Parathyroid adenoma (tissue), 2 donors: ENCODE results near the gene CD151.

Experiments used
- H2AFZ ChIP-seq: fragments of 300-600 bp; sonication (generic); one replicate; pipeline ENCODE4 v1.7.0; 2017; ENCODE audit warnings: antibody characterized with exemption, mild to moderate bottlenecking
- H3K27ac ChIP-seq: fragments of 300-600 bp; sonication (generic); one replicate; pipeline ENCODE4 v1.7.0; 2017
- H3K27me3 ChIP-seq: fragments of 300-600 bp; sonication (generic); one replicate; pipeline ENCODE4 v1.7.0; 2017; ENCODE audit warnings: low read length; ENCODE audit not compliant: control insufficient read depth, insufficient read depth
- H3K36me3 ChIP-seq: fragments of 300-600 bp; sonication (generic); one replicate; pipeline ENCODE4 v1.7.0; 2017; ENCODE audit warnings: low read length; ENCODE audit not compliant: control insufficient read depth, insufficient read depth
- H3K4me1 ChIP-seq: fragments of 300-600 bp; sonication (generic); one replicate; pipeline ENCODE4 v1.7.0; 2017; ENCODE audit warnings: control low read depth
- H3K4me2 ChIP-seq: fragments of 300-600 bp; sonication (generic); one replicate; pipeline ENCODE4 v1.7.0; 2017; ENCODE audit warnings: low read length
- H3K4me3 ChIP-seq: fragments of 300-600 bp; sonication (generic); one replicate; pipeline ENCODE4 v1.7.0; 2017; ENCODE audit warnings: low read depth, low read length
- H3K79me2 ChIP-seq: fragments of 300-600 bp; sonication (generic); one replicate; pipeline ENCODE4 v1.7.0; 2017; ENCODE audit warnings: control low read depth
- H3K9ac ChIP-seq: fragments of 300-600 bp; sonication (generic); one replicate; pipeline ENCODE4 v1.7.0; 2017; ENCODE audit warnings: mild to moderate bottlenecking
- H3K9me3 ChIP-seq: fragments of 300-600 bp; sonication (generic); one replicate; pipeline ENCODE4 v1.7.0; 2017; ENCODE audit warnings: low read length; ENCODE audit not compliant: control insufficient read depth
- CTCF ChIP-seq: fragments of 300-600 bp; sonication (generic); IDR thresholded peaks from one replicate; pipeline ENCODE4 v1.7.0; 2017; ENCODE audit warnings: antibody characterized with exemption, mild to moderate bottlenecking
- donor health status: primary hyperparathyroidism.

Gene CD151

GRCh38 chr11:870418-870817, 37.7 kb downstream of the CD151 start:
- Histone ChIP-seq H3K9ac (no peak overlapping the region), H3K79me2 (no peaks in the 10 kb centered on the region), H3K27ac (no peak overlapping the region), H3K27me3 (no peaks in the 10 kb centered on the region), H2AFZ (no peak overlapping the region), H3K9me3 (no peaks in the 10 kb centered on the region), H3K4me2 (no peak overlapping the region), H3K36me3 (no peaks in the 10 kb centered on the region), H3K4me3 (no peak overlapping the region), H3K4me1 (no peaks in the 10 kb centered on the region)
- no peak for TF ChIP-seq CTCF

GRCh38 chr11:871472-871871, 38.7 kb downstream of the CD151 start:
- Histone ChIP-seq H3K4me3 (no peak overlapping the region), H3K36me3 (no peaks in the 10 kb centered on the region), H3K4me2 (no peak overlapping the region), H2AFZ (no peak overlapping the region), H3K79me2 (no peaks in the 10 kb centered on the region), H3K9ac (no peak overlapping the region), H3K27ac (no peak overlapping the region), H3K27me3 (no peaks in the 10 kb centered on the region), H3K9me3 (no peaks in the 10 kb centered on the region), H3K4me1 (no peaks in the 10 kb centered on the region)
- no peak for TF ChIP-seq CTCF

GRCh38 chr11:872799-873198, 40.0 kb downstream of the CD151 start:
- H2AFZ ChIP-seq, result no peak overlapping the region
- no peak overlapping the region for H3K9ac ChIP-seq
- H3K27me3 ChIP-seq, result no peaks in the 10 kb centered on the region
- H3K36me3 ChIP-seq, result no peaks in the 10 kb centered on the region
- TF ChIP-seq CTCF, result no peak
- no peaks in the 10 kb centered on the region for H3K4me1 ChIP-seq
- H3K4me3 ChIP-seq, result no peak overlapping the region
- H3K4me2 ChIP-seq, result no peak overlapping the region
- no peaks in the 10 kb centered on the region for H3K9me3 ChIP-seq
- H3K79me2 ChIP-seq, result no peaks in the 10 kb centered on the region
- H3K27ac ChIP-seq, result no peak overlapping the region

GRCh38 chr11:873706-874105, 41.0 kb downstream of the CD151 start:
- Histone ChIP-seq H2AFZ (no peak overlapping the region), H3K4me1 (no peaks in the 10 kb centered on the region), H3K79me2 (no peaks in the 10 kb centered on the region), H3K27ac (no peak overlapping the region), H3K4me2 (no peak overlapping the region), H3K9me3 (no peaks in the 10 kb centered on the region), H3K4me3 (no peak overlapping the region), H3K36me3 (no peaks in the 10 kb centered on the region), H3K27me3 (no peaks in the 10 kb centered on the region), H3K9ac (no peak overlapping the region)
- no peak for TF ChIP-seq CTCF

- no peaks in the 10 kb centered on the region for H3K36me3 ChIP-seq
- no peak overlapping the region for H2AFZ ChIP-seq
- no peak for TF ChIP-seq CTCF
- no peaks in the 10 kb centered on the region for H3K9me3 ChIP-seq
- H3K4me1 ChIP-seq, result no peaks in the 10 kb centered on the region
- H3K4me2 ChIP-seq, result no peak overlapping the region
- no peak overlapping the region for H3K4me3 ChIP-seq
- no peaks in the 10 kb centered on the region for H3K27me3 ChIP-seq
- H3K9ac ChIP-seq, result no peak overlapping the region
- H3K79me2 ChIP-seq, result no peaks in the 10 kb centered on the region
- H3K27ac ChIP-seq, result no peak overlapping the region
Measured at GRCh38 chr11:875203-875602, 42.5 kb downstream of the CD151 start.
